Measurements from ENCODE around the gene DLGAP4. TPM values are rescaled to one million over a fixed set of nuclear protein-coding genes. Genes with fewer than 3 reads are reported as not detected.

The DLGAP4 gene
- total and polyA plus RNA-seq, 9 of the 15 experiments (the other 6 are each of a cell fraction or from before 2014, with no cell fraction given), result 0.31 to 34.1 (median 4.5) TPM

GRCh38 chr20:36460648-36461599 lies 154.8 kb downstream of the DLGAP4 start (continued):
- TF ChIP-seq RBM39 (optimal IDR thresholded peaks at IDR 0.05; ENCODE audit: low read depth, low read length) (no peak), HDAC2 (IDR thresholded peaks at IDR 0.05) (peak; percentile 57), SREBF2 (CRISPR knock-in tag; IDR thresholded peaks at IDR 0.05) (no peak), FOSL1 (tag; conservative IDR thresholded peaks at IDR 0.05) (0 out of 2 replicates have a peak, but pooled peaks have one; percentile 18), CEBPG (CRISPR knock-in tag; IDR thresholded peaks at IDR 0.05) (no peak; the same call in 1 of the 2 replicates), CEBPG (tag; conservative IDR thresholded peaks at IDR 0.05 in 1 of 2, IDR thresholded peaks at IDR 0.05 in 1 of 2) (no peak), CXXC5 (CRISPR knock-in tag; IDR thresholded peaks at IDR 0.05) (peak; percentile 85), ZFX (CRISPR knock-in tag; IDR thresholded peaks at IDR 0.05) (peak; percentile 82), ZNF197 (CRISPR knock-in tag; IDR thresholded peaks at IDR 0.05; ENCODE audit: low read depth) (peak; percentile 70; the same call in 1 of the 2 replicates), ZFPM2 (CRISPR knock-in tag; IDR thresholded peaks at IDR 0.05) (no peak)
- TF ChIP-seq, protein P1, sequence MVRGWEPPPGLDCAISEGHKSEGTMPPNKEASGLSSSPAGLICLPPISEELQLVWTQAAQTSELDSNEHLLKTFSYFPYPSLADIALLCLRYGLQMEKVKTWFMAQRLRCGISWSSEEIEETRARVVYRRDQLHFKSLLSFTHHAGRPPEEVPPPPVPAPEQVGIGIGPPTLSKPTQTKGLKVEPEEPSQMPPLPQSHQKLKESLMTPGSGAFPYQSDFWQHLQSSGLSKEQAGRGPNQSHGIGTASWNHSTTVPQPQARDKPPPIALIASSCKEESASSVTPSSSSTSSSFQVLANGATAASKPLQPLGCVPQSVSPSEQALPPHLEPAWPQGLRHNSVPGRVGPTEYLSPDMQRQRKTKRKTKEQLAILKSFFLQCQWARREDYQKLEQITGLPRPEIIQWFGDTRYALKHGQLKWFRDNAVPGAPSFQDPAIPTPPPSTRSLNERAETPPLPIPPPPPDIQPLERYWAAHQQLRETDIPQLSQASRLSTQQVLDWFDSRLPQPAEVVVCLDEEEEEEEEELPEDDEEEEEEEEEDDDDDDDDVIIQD (CRISPR knock-in tag; IDR thresholded peaks at IDR 0.05), result no peak
- TF ChIP-seq, protein P2, sequence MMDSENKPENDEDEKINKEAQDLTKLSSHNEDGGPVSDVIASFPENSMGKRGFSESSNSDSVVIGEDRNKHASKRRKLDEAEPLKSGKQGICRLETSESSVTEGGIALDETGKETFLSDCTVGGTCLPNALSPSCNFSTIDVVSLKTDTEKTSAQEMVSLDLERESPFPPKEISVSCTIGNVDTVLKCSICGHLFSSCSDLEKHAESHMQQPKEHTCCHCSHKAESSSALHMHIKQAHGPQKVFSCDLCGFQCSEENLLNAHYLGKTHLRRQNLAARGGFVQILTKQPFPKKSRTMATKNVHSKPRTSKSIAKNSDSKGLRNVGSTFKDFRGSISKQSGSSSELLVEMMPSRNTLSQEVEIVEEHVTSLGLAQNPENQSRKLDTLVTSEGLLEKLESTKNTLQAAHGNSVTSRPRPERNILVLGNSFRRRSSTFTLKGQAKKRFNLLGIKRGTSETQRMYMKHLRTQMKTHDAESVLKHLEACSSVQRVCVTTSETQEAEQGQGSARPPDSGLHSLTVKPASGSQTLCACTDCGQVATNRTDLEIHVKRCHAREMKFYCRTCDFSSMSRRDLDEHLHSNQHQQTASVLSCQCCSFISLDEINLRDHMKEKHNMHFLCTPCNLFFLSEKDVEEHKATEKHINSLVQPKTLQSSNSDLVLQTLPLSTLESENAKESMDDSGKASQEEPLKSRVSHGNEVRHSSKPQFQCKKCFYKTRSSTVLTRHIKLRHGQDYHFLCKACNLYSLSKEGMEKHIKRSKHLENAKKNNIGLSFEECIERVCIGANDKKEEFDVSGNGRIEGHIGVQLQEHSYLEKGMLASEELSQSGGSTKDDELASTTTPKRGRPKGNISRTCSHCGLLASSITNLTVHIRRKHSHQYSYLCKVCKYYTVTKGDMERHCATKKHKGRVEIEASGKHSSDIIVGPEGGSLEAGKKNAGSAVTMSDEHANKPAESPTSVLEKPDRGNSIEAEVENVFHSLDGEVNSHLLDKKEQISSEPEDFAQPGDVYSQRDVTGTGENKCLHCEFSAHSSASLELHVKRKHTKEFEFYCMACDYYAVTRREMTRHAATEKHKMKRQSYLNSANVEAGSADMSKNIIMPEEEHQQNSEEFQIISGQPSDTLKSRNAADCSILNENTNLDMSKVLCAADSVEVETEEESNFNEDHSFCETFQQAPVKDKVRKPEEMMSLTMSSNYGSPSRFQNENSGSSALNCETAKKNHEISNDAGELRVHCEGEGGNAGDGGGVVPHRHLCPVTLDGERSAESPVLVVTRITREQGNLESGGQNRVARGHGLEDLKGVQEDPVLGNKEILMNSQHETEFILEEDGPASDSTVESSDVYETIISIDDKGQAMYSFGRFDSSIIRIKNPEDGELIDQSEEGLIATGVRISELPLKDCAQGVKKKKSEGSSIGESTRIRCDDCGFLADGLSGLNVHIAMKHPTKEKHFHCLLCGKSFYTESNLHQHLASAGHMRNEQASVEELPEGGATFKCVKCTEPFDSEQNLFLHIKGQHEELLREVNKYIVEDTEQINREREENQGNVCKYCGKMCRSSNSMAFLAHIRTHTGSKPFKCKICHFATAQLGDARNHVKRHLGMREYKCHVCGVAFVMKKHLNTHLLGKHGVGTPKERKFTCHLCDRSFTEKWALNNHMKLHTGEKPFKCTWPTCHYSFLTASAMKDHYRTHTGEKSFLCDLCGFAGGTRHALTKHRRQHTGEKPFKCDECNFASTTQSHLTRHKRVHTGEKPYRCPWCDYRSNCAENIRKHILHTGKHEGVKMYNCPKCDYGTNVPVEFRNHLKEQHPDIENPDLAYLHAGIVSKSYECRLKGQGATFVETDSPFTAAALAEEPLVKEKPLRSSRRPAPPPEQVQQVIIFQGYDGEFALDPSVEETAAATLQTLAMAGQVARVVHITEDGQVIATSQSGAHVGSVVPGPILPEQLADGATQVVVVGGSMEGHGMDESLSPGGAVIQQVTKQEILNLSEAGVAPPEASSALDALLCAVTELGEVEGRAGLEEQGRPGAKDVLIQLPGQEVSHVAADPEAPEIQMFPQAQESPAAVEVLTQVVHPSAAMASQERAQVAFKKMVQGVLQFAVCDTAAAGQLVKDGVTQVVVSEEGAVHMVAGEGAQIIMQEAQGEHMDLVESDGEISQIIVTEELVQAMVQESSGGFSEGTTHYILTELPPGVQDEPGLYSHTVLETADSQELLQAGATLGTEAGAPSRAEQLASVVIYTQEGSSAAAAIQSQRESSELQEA (IDR thresholded peaks at IDR 0.05; ENCODE audit: low read depth), result no peak
- TF ChIP-seq, protein P3, sequence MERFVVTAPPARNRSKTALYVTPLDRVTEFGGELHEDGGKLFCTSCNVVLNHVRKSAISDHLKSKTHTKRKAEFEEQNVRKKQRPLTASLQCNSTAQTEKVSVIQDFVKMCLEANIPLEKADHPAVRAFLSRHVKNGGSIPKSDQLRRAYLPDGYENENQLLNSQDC (CRISPR knock-in tag; IDR thresholded peaks at IDR 0.05), result 0 out of 2 replicates have a peak, but pooled peaks have one; percentile 57
- TF ChIP-seq, protein P4, sequence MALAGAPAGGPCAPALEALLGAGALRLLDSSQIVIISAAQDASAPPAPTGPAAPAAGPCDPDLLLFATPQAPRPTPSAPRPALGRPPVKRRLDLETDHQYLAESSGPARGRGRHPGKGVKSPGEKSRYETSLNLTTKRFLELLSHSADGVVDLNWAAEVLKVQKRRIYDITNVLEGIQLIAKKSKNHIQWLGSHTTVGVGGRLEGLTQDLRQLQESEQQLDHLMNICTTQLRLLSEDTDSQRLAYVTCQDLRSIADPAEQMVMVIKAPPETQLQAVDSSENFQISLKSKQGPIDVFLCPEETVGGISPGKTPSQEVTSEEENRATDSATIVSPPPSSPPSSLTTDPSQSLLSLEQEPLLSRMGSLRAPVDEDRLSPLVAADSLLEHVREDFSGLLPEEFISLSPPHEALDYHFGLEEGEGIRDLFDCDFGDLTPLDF (CRISPR knock-in tag; IDR thresholded peaks at IDR 0.05), result peak; percentile 62; the same call in 1 of the 2 replicates

Data from K562 (cell line).